Stimulated activated CD8-positive, alpha-beta memory T cell treated with anti-CD3 and anti-CD28 coated beads, Interleukin-4, amount 100 ng/mL, for 24 hours (primary cell): ENCODE results near the gene YBX2.

Experiments used
- DNase-seq: peaks from one replicate; pipeline ENCODE4 v3.0.0-alpha.2; 2020; ENCODE audit warnings: low read depth

YBX2 gene

DNA sequence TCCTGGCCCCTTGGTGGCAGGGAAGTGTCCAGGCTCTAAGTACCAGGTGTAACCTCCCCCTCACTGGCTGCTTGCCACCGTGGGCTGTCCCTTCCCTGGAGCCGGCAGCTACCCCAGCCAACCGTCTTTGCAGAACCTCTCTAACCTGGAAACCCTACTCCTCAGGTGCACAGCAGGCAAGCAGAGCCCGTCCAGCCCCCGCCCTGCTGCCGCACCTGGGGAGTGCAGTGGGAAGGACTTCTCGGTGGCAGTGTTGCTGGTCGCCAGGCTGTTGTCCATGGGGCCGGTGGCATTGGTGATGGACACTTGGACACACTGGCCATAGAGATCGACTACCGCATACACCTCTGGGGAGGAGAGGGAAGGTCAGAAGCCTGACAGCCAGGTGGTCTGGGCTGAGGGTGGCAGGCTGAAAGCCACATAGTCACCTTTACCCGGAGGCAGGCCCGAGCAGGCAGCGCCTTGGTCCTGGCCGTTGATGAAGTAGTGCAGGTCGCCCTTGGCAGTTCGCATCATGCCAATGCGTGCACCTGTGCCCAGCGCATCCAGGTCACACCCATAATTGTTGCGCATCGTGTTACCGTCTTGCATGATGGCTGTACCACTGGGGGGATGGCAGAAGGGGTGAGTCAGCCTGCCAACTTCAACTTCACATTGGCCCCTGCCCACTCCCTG, 28.2 kb upstream of the YBX2 start:
- DNase-seq, result no peak

DNA sequence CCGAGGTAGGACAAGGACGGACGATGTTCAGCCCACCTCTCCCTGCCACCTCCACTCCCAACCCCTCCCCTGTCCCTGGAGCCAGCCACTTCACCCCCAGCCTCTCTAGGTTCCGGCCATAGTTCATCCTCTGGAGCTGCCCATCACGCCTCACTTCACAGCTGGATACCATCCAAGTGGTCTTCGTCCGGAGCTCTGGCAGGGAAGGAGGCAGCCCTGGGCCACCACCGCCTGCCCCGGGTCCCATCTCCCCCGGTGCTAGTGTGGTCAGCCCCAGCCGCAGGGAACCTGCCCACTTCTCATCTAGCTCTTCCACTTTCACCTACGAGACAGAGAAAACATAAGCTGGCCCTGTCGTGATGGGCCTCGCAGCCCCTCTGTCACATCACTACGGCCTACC, 27.0 kb upstream of the YBX2 start:
- DNase-seq, result no peak

DNA sequence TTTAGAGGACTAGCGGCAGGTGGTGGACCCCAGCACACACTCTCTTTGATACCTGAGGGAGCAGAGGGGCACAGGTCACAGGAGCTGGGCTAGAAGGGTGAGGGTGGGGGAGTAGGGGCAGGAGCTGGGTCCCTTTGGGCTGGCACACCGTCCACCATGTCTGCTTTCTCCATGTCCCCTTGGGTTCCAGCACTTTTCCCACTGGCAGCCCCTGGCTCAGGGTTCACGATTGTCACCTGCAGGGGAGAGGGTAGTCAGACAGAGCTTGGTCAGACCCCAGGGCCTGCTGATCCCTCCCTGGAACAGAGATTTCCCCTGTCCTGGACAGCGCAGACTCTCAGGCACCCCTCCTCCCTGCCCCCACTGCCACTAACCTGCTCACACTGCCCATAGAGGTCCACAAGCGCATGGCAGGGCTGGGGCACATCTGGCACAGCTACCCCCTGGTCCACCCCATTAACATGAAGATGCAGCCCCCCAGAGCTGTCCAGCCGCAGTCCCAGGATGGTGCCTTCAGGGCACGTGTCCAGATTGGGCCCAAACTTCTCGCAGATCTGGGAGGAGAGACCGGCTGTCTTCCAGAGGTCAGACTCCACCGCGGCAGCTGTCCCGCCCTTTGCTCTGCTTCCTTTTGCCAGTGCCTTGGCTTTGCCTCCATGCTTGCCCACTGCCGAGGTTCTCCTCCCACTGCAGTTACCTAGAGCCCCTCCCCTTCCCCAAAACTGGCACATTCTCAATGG, 23.9 kb upstream of the YBX2 start:
- DNase-seq, result no peak

DNA sequence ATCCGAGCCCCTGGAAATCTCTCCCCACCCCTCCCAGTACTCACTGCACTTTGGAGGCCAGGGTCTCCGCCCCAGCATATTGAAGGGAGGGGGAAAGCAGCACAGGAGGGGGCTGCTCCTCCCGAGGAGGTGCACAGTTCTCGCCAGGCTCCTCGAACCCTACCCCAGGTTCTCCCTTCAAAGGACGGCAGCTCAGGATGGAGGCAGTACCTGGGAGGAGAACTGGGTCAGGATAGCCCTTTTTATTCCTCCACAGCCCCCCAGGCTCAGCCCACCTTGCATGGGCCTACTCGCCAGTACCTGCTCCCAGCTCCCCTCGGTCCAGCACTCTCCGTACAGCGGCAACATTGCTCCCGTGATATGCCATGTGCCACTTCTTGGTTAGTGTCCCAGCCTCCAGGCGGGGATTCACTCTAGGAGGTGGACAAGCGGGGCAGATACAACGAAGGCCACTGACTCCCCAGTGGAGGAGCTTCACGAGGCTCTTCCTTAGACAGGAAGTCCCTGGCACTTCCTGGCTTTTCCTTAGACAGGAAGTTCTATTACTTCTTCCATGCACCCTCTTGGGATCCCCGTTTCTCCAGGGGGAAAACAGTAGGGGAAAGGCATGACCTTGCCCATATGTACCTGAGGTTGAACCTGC, 22.8 kb upstream of the YBX2 start:
- DNase-seq, result no peak

DNA sequence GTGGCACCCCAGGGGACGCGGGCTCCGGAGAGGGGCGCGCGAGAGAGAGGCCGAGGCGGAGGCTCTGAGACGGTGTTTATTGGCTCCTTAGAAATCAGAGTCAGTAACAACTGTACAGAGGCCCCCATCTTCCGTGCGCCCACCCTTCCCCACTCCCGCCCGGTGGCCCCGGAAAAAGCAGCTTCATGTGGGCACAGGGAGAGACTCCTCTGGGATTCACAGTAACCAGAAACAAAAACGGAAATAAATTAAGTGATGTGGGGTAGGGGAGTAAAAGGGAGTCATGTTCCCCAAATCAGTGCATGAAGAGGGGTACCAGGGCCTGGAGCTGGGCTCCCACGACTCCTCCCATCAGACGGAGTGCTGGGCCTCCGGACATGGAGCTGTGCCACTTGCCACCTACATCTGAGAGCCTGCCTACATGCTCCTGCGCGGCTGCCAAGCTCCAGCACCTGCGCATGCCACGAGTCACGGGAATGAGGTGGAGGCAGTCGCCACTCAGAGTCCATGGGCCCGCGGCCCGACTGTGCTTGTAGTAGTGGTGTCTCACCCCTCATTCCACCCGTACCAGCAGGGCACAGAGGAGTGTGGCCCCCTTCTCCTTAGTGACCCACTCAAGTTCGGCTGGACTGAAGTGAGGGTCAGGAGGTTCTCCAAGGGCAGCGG, 21.3 kb upstream of the YBX2 start:
- DNase-seq, result no peak

DNA sequence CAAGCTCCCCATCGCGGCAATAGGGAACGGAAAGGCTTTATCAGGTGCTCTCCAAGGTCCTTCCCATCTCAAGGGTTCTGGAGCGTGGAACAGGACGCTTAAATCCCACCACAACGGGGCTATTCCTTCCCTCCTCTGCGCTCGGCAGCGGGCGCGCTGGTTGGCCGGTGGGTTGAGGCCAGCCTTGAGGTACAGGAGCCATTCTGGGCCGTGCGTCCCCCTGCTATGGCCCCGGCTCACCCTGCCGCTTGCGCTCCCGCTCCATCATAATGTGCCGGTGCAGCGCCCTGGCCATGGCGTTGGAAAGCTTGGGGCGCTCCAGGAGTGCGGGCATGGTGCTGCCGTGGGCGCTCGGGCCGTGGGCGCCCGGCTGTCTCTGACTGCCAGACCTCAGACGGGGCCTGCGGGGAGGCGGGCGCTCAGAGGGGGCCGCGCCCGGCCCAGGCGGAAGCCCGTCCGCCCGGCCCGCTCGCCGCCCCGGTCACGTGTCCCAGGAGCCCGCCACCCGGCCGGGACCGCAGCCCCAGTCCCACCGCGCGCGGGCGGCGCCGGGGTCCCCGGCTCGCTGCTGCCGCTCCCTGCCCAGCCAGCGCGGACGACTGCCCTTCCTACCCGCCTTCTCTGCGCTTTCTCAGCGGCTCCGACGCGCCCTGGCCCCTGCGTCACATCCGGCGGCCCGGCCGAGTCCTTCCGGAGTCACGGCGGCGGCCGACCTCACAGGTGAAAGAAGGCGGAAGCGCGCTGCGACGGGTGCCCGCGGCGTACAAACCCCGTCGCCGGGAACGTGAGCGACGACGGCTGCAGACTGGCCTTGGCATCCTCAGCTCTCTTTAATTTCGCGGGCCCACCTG, 20.5 kb upstream of the YBX2 start, which contains the start of gene GPS2:
Gene GPS2 (minus strand): TSS at position 642 of the 851 bp plus-strand sequence. CDS start 308 bp downstream, at position 334.
- DNase-seq, result peak; percentile 90

DNA sequence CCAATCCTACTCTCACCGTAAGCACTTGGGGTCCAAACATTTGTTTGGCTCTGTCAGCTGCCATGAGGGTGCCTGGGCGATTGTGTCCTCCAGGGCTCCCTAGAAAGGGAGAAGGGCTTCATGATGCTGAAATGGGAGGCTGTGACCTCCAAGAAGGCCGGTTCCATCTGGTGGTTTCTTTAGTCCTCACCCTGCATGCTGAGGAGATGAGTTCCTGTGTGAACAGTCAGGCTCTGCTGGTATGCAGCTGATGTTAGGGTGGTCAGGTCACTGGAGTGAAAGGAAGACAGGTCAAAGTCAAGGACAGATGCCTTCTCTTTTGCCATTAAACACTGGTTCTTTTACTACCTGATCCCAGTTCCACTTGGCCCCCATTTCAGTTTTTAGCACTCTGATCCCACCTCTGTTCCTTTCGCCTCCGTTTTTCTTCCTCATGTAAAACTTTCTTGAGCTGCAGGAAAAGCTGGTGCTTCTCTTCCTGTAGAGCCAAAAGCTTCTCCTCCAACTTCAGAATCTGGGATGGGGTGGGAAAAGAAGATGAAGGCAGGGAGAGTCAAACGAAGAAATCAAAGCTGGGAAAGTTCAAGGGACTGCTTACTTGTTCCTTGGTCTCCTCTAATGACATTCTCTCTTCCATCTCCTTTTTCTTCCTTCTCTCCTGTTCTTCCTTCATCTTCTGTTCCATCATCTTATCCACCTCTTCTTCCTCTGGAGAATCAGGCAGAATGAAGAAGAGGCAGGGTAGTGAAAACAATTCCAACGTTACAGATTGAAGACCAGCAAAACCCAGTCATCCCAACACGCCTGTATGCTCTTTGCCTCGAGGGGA, 19.7 kb upstream of the YBX2 start:
- no peak for DNase-seq

DNA sequence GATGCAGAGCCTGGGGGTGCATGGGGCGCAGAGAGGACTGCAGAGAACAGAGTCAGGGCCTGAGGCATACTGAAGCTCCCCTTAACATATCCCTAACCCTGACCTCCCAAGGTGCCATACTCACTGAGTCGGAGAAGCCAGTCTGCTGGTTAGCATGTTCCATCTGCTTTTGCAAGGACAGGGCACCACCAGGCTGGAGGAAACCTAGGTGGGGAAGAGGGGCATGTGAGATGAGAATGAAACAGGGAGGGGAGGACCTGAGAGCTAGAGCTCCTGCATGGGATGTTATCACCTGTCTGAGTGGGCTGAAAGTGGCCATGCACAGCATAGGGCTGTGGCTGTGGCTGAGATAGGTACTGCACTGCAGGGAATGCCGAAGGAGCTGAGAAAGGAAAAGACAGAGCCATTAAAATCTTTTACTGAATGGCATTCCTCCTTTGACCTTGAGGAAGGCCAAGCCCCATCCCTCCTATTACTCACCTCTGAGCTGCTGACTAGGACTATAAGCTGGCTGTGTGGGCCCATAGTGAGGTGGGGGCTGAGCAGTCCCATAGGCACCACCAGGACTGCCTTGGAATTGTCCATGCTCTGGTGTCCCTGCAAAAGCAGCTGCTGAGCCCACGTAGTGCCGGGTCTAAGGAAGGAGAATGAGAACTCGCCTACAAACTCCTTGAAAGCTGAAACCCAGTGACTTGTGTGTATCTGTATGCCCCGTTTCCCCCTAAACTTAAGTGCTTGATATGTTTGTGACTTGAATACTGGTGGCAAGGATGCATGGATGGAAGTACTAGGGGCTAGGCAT, 18.9 kb upstream of the YBX2 start:
- DNase-seq, result no peak

DNA sequence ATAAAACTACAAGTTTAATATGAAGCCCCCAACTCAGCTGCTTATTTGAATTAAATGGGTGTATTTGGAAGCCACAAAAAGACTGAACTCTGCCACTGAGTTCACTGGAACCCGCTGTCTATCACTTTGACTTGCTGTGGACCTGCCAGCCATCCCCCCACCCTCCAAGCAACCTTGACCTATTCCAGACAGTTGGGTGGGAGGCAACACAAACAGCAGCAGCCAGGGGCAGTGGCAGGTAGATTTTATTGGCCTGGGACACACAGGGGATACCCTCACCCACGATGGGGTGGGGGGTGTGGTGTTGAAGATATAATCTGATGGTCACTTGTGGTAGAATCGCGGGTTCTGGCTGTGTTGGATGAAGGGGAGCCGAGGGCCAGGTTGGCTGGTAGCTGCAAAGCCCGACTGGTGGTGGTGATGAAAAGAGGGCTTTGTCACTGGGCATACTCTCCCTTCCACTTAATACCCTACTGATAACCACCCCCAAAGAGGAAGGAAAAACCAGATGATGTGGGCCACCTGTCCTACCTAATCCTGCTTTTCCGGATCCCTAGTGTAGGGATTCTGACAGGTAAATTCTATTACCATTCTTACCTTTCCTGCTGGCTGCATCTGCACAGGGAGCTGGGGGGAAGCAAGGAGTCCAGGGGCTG, 18.1 kb upstream of the YBX2 start:
- DNase-seq, result no peak

DNA sequence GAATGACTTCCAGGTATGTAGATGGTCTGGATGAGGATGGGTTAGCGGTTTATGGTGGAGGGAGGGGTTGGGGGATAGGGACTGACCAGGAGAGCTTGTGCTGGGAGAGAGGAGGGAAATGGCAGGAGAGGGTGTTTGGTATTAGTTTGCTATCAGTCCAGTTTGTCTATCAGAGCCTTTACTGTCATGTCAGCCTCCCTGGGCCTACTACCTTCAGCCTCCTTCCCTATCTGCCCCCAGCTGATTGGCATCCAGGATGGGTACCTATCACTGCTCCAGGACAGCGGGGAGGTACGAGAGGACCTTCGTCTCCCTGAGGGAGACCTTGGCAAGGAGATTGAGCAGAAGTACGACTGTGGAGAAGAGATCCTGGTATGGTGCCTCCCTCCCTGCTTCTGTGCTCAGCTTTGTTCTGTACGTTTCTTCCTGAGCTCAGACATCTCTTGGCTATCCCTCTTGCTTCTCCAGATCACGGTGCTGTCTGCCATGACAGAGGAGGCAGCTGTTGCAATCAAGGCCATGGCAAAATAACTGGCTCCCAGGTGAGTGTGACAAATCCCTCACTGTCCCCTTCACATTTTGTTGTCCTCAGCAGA, 16.8 kb upstream of the YBX2 start:
- DNase-seq, result no peak

DNA sequence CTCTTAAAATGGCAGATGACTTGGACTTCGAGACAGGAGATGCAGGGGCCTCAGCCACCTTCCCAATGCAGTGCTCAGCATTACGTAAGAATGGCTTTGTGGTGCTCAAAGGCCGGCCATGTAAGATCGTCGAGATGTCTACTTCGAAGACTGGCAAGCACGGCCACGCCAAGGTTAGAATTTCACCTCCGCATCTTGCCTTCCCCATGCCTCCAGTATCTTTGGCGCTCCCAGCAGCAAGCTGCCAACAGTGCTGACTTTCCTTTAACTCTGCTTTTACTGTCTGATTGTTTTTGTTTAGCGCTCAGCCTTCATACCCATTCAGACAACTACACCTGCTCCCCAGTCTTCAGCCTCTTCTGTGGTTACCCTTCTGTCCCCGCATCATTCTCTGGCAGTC, 15.2 kb upstream of the YBX2 start:
- no peak for DNase-seq

DNA sequence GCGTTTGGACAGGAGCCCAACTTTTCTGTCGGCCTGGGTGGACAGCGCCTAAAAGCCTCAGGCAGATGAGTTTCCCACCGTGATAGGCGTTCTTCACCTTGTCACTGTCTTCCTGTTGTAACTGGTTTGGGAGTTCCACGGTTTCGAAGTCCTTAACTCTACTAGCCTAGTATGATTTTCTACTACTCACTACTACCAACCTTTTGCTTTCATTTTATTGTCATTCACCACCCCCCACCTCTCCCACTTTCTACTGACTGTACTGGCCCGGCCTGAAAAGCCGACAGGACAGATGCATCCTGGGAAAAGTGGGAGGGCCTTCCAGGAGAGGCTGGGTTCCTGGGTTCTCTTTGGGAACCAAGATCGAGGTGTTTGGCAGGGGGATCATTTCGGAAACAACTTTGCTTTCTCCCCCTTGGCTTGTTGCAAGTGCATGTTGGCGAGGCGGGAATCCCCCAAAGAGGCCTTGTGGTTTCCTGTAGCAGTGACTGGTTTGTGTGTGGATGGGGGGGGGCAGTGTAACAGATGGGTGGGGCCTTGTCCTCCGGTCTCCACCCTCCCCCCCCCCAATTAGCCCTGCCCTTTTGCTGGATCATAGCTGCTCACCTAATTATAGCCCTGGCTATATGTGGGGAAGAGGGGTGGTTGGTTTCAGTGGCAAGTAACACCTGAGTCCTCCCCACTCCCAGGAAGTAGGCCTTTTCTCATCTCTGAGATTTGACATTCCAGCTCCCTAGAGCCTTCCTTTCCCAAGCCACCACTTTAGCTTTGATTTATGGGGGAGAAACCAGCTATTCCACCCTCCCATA, 14.4 kb upstream of the YBX2 start:
- peak; percentile 74 for DNase-seq

DNA sequence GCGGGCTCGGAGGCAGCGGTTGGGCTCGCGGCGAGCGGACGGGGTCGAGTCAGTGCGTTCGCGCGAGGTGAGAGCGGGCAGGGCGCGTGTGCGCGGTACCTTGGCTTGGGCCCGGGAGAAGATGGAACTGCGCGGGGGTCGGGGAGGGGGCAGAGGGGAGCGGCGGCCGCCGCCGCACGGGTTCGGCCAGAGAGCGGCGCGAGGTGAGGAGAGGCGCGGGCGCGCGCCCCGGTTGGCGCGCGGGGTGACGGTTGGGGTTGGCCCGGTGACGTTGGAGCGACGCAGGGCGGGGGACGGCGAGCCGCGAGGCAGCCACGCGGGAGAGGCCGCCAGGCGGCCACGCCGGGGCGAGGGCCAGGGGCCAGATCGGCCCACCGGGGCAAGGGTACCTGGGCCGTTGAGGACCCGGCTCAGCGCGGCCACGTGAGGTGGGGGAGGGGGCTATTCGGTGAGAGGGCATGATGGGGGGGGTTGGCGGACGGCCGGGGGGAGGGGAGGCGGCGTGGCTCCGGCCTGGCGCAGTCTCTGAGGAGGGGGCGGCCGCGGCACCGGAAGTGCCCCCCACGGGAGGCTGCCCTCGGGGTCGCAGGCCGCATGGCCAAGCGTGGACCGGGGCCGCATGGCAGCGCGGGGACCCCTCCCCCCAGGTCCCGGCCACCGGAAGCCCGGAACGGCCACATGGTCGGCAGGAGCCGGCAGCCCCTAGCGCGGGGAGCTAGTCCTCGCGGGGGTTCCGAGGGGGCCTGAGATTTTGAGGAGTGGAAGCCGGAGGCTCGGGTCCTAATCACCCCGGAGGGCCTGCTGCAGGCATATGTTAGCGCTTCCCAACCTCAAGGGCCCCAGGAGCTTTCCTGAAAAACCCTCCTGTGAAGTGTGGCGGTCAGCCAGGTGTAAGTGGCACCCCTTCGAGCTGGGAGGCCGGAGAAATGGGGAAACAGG, 13.5 kb upstream of the YBX2 start:
- DNase-seq, result no peak

DNA sequence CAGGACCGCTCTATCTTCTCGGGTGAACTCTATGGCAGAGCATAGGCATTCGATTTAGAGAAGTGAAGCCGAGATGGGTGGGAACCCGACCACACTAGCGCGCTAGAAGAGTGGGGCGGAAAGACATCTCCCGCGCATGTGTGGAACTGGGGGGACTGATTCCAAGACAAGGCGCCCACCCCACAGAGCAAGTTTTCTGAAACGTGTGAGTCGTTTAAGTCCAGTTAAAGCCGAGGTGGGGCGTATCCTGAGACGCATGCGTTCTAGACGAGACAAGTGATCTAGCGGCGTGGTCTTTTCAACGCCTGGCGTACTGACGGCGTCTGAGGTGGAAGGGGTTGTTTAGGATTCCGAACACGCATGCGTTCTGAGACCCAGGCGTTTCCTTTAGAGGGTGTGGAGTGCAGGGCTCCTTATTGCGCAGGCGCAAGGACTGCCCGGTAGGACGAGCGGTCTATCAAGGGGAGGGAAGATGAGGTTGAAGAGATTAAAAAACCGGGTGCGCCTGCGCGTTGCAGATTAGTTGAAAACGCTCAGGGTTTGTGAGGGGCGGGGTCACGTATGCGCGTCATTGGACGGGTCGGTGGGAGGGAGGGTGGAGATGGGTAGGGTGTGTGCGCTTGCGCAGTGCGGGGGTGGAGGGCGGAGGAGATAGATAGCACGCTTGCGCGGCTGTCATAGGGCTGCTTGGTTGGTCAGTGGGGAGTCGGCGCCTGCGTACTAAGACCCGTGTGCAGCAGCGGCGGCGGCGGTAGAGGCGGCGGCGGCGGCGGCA, 12.7 kb upstream of the YBX2 start, which contains the start of gene EIF5A:
Gene EIF5A (plus strand): TSS at position 718 of the 775 bp plus-strand sequence. CDS start 2,008 bp downstream, outside the sequence.
- DNase-seq, result peak; percentile 100

DNA sequence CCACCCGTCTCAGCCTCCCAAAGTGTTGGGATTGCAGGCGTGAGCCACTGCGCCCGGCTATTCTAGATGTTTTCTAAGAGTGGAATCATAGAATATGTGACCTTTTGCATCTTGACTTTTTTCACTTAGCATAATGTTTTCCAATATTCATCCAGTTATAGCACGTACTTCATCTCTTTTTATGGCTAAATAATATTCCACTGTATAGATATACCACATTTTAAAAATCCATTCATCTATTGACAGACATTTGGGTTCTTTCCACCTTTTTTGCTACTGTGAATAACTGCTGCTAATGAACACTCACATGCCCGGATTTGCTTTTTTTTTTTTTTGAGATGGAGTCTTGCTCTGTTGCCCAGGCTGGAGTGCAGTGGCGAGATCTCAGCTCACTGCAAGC, 9.7 kb upstream of the YBX2 start:
- no peak for DNase-seq
